Esophagus muscularis mucosa (tissue), 4 donors: ENCODE measurements around the gene PCNX2. TPM values are rescaled to one million over a fixed set of nuclear protein-coding genes. Genes with fewer than 3 reads are reported as not detected.

Experiments
- DNase-seq: peaks from one replicate; pipeline ENCODE4 v3.0.0-alpha.2; 2017; ENCODE audit errors: extremely low spot score
- H3K27ac ChIP-seq, 4 donors: fragments of 200-600 bp; sonication (generic); replicated peaks in 1 of 4; 1 replicate in 3 of 4; 2 replicates in 1 of 4; pipeline ENCODE4 v1.5.1; 2016 to 2019; ENCODE audit warnings: mild to moderate bottlenecking in 1 of 4
- H3K27me3 ChIP-seq, 4 donors: fragments of 200-600 bp; sonication (generic); one replicate each; pipeline versions ENCODE4 v1.5.1 to v1.6.0; 2016 to 2019
- H3K36me3 ChIP-seq, 4 donors: fragments of 200-600 bp; sonication (generic); one replicate each; pipeline ENCODE4 v1.5.1; 2016 to 2019
- H3K4me1 ChIP-seq, 4 donors: fragments of 200-600 bp; sonication (generic); one replicate each; pipeline ENCODE4 v1.5.1; 2016 to 2019
- H3K4me3 ChIP-seq, 4 donors: fragments of 200-600 bp; sonication (generic); 1 replicate in 2 of 4; 2 replicates in 2 of 4; pipeline ENCODE4 v1.5.1; 2016 to 2019; ENCODE audit warnings: mild to moderate bottlenecking in 4 of 4, moderate library complexity in 1 of 4
- H3K9me3 ChIP-seq, 4 donors: fragments of 200-600 bp; sonication (generic); 1 replicate in 3 of 4; 2 replicates in 1 of 4; pipeline ENCODE4 v1.5.1; 2016 to 2019
- CTCF ChIP-seq, 3 experiments: fragments of 200-600 bp in 2 of 3; fragments of 450-650 bp in 1 of 3; sonication (generic) in 2 of 3; IDR thresholded peaks; one replicate each; pipeline ENCODE4 v1.5.1; 2017 to 2019; ENCODE audit warnings: antibody characterized with exemption in 3 of 3, mild to moderate bottlenecking in 2 of 3, moderate library complexity in 1 of 3
- EP300 ChIP-seq: sonication (generic); formaldehyde crosslinking; IDR thresholded peaks from one replicate; pipeline ENCODE4 v1.6.1; 2017; ENCODE audit warnings: antibody characterized with exemption
- POLR2A ChIP-seq: fragments of 450-650 bp; IDR thresholded peaks from one replicate; pipeline ENCODE4 v1.6.1; 2017; ENCODE audit warnings: antibody characterized with exemption, moderate library complexity, mild to moderate bottlenecking, low read depth
- POLR2AphosphoS5 ChIP-seq, 2 donors: sonication (generic); formaldehyde crosslinking; IDR thresholded peaks; one replicate each; pipeline ENCODE4 v1.6.1; 2017; ENCODE audit warnings: antibody characterized with exemption in 2 of 2
- WGBS: methylation state at CpG from one replicate; pipeline ENCODE4 v1.1.5; 2018; 5-methylcytosine and 5-hydroxymethylcytosine counted together
- intact Hi-C: fragments of 100-400 bp; cut with DNase I; formaldehyde crosslinking; loops from one replicate; pipeline ENCODE4 v1.15.1; 2023
- total RNA-seq, 4 donors: library from RNA; depleted of rRNA; stranded (reverse); fragments of >200 nt; gene quantifications; one replicate each; pipeline versions ENCODE4 v1.1.0 to v1.2.1, GENCODE V29; 2016

PCNX2 gene
- total RNA-seq, 4 donors from 2014 or later, result 5.7 to 23.3 (median 7.9) TPM

- no peak overlapping the region for H3K4me3 ChIP-seq
- H3K27ac ChIP-seq, result no peak overlapping the region
- H3K9me3 ChIP-seq, result no peaks in the 10 kb centered on the region
- no peaks in the 10 kb centered on the region for H3K36me3 ChIP-seq
- no peak for TF ChIP-seq POLR2A
- intact Hi-C loops, result no loop called here
- peaks cover 5 to 11% (median 9%) of the 10 kb centered on the region in 4 donors for H3K4me1 ChIP-seq
- H3K27me3 ChIP-seq, result peaks cover 0 to 5% (median 0%) of the 10 kb centered on the region in 4 donors
- 82% methylated on average over 5 of the region's 5 CpGs for WGBS
- no peak for DNase-seq
Observed at GRCh38 chr1:233290396-233291034, 5.0 kb downstream of the PCNX2 start.

GRCh38 chr1:233289676-233290075, 5.8 kb downstream of the PCNX2 start:
- intact Hi-C loops, result no loop called here
- no peaks in the 10 kb centered on the region for H3K9me3 ChIP-seq
- peaks cover 0 to 3% (median under 1%) of the 10 kb centered on the region in 4 donors for H3K4me1 ChIP-seq
- no peak for DNase-seq
- no peaks in the 10 kb centered on the region for H3K36me3 ChIP-seq
- H3K27ac ChIP-seq, result no peak overlapping the region
- no peaks in the 10 kb centered on the region for H3K27me3 ChIP-seq
- no peak overlapping the region for H3K4me3 ChIP-seq
- 68% methylated on average over 4 of the region's 4 CpGs for WGBS
- TF ChIP-seq POLR2AphosphoS5 (IDR thresholded peaks at IDR 0.05), result no peak

- H3K36me3 ChIP-seq, result no peaks in the 10 kb centered on the region
- 95% methylated on average over 3 of the region's 3 CpGs for WGBS
Observed at GRCh38 chr1:233282582-233282886, 13.0 kb downstream of the PCNX2 start.

GRCh38 chr1:233281711-233282581, 13.6 kb downstream of the PCNX2 start:
- H3K9me3 ChIP-seq, result no peaks in the 10 kb centered on the region
- no peaks in the 10 kb centered on the region for H3K36me3 ChIP-seq
- TF ChIP-seq CTCF (IDR thresholded peaks at IDR 0.05), result no peak
- no peak for TF ChIP-seq EP300
- no peak for TF ChIP-seq POLR2AphosphoS5 (IDR thresholded peaks at IDR 0.05)
- TF ChIP-seq POLR2A, result no peak
- 87% methylated on average over 8 of the region's 8 CpGs for WGBS
- intact Hi-C loops, result no loop called here
- no peak overlapping the region for H3K4me3 ChIP-seq
- peak; percentile 75 for DNase-seq
- no peaks in the 10 kb centered on the region for H3K27me3 ChIP-seq
- H3K4me1 ChIP-seq, result no peaks in the 10 kb centered on the region
- no peak overlapping the region for H3K27ac ChIP-seq

More at GRCh38 chr1:233282582-233282886, 13.0 kb downstream of the PCNX2 start:
- TF ChIP-seq EP300 (no peak), POLR2AphosphoS5 (IDR thresholded peaks at IDR 0.05) (no peak), POLR2A (no peak), CTCF (IDR thresholded peaks at IDR 0.05) (no peak)
- intact Hi-C loops, result no loop called here
- Histone ChIP-seq H3K4me3 (no peak overlapping the region), H3K4me1 (no peaks in the 10 kb centered on the region), H3K9me3 (no peaks in the 10 kb centered on the region), H3K27me3 (no peaks in the 10 kb centered on the region), H3K27ac (no peak overlapping the region)
- no peak for DNase-seq

- H3K9me3 ChIP-seq, result no peaks in the 10 kb centered on the region
- 85% methylated on average over 2 of the region's 2 CpGs for WGBS
- DNase-seq, result no peak
- no peak overlapping the region for H3K4me3 ChIP-seq
- H3K4me1 ChIP-seq, result no peaks in the 10 kb centered on the region
- no peak for TF ChIP-seq POLR2AphosphoS5 (IDR thresholded peaks at IDR 0.05)
- TF ChIP-seq EP300, result no peak
- TF ChIP-seq CTCF (IDR thresholded peaks at IDR 0.05), result no peak
- TF ChIP-seq POLR2A, result no peak
- no peak overlapping the region for H3K27ac ChIP-seq
- intact Hi-C loops, result no loop called here
- no peaks in the 10 kb centered on the region for H3K36me3 ChIP-seq
- no peaks in the 10 kb centered on the region for H3K27me3 ChIP-seq
Observed at GRCh38 chr1:233279971-233280370, 15.6 kb downstream of the PCNX2 start.
